HG03064 (cell line): ENCODE results near the gene MDFI.

Experiments used
- ATAC-seq: cut with Tn5 transposase; IDR thresholded peaks from one replicate; pipeline ENCODE4 v1.9.1; 2021; ENCODE audit warnings: low read depth; ENCODE audit not compliant: unreplicated experiment

Gene MDFI

DNA sequence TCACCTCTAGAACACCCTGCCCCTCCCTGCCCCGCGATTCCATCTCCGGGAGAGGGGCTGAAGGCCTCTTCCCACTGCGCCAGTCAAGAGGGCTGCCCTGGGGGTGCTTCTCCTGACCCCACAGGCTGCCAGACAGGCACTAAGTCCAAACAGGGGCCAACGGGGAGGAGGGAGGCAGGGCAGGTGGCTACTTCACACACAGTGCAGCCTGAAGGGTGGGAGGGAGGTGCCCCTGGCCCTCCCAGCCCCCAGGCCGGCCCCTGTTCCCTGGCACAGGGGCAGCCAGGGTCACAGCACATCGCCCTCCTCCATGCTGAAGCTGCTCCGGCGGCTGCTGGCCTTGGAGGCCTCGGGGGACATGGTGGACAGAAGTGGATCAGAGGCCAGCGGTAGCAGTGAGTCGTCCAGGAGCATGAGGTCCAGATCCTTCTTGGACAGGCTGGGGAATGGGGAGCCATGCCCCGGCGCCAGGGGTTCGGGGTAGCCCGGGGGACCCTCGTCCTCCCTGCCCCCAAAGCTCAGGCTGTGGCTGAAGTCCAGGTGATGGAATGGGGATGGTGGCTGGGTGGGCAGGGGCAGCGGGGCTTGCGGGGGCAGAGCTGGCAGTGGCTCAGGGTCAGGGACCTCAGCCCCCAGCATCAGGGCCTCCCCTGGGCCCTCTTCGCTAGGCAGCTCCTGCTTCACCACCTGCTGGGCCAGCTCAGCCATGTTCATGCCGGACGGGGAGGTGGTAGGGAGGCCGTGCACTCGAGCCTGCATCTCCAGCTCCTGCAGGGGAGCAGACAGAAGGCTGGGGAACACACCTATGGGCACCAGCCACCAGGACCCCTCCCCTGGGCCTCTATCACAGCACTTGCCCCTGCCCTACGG is 46.3 kb downstream of the MDFI start:
- ATAC-seq: no peak

DNA sequence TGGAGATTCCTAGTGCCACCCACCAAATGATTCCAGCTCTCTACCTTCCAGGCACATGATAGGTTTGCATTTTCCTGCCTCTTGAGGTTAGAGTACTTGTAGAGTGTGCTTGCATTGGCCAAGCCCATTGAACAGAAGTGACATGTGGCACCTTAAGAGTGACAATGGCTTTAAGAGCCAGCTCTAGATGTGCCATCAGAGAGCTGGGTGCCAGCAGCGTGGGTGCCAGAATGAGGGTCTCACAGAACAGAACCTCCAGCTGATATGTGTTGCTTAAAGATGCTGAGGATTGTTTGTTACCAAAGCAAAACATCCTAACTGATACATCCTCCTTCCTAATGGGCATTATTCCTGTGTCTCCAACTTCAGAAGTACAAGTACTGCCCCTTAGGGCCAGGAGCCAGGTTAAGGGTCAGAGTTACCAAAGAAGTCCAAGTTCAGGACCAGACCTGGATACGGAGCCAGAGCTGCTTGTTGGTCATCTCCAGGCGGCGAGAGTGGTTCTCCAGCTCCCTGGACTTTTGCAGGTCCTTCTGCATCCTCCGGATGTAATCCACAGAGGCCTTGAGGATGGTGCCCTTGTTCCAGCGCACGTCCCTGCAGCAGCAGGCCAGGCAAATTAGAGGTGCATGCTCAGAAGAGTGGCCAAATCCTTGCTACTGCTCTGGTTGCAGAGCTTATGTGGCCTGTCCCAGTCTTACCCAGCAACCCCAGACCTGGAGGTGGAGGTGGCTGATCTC is 47.5 kb downstream of the MDFI start:
- ATAC-seq: no peak

DNA sequence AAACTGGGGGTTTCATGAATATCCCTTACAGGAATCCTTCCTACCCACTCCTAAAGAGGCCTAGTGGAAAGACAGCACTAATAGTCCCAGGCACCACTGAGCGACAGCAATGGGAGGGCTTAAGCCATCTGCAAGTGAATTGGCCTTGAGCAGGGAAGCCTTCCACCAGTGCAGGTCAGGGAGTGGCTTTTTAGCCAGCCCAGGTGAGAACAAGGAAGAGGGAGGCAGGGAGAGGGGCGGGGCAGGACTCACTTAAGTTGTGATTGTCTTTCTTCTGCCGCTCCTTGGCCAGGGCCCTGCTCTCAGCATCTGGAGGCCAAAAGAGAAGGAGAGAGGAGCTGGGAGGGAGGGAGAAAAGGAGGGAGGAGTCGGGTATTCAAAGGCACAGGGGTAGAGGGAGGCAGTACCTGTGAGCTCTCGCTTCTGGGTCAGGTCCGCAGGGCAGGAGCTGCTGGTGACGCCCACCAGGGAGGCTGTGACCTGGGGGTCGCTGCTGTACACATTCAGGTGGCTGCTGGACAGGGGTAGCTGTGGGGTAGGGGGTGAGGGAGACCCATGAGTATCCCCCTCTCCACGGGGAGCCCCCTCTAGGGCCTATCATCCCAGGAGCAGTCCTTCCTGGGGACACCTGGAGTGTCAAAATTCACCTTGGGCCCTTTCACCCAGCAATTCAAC is 49.4 kb downstream of the MDFI start:
- ATAC-seq: no peak

DNA sequence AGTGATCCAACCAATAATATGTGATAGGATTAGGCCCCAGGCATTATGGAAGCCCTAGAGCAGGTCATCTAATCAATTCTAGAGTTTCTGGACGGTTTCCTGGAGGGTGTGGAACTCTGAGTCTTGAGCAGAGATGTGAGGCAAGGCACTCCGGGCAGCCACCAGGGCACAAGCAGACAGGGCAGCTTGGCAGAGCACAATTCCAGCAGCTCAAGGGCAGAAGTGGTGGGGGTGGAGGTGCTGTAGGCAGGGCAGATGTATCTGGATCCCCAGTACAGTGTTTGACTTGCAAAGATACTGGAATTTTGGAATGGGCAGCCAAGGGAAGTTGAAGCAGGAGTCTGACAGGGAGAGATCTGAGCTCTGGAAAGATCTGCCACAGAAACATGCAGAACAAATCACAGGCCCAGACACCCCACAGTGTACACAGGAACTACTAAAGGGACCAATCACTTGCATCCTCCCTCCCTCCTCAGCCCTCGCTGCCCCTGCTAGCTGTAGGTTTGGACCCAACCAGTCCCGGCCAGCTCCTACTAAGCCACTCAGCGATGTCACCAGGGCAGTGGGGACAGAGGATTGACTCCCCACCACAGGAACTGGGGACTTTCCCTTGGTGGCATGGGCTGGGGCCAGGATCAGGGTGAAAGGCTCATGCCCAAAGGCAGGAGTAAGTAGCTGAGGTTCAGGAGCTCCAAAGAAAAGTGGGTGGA is 50.1 kb downstream of the MDFI start:
- ATAC-seq: no peak

DNA sequence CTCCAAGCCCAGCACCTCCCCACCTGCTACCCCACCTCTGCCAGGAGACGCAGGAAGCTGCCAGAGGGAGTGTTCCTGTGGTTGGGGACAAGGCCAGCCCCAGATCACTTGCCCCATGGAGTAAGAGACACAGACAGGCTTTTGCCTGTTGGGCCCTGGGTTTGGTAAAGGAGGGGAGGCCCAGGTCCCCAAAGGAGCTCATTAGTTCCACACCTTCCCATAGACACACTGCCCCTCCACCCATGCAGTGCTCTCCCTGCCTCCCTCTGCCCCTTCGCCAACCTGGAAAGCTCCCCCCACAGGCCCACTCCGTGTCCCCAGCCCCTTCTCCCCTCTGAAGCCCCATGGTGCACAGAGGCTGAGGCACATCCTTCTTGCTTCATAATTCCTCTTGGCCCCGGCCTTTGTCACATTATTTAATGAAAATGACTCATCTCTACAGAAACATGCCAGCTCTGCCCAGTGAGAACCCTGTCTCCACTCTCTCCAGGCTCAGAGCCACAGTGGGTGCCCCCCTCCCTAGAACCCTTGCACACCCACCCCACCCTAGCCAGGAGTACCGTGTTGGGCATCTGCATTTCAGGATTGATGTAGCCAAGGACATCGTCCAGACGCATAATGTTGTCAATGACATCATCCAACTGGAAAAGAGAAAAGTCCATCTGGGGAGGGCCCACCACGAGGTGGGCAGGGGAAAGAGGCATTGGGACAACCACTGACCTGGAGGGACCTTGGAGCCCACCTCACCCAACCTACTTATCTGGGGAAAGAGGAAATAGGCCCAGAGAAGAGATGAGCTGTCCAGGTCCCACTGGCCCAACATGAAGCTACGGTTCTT is 51.1 kb downstream of the MDFI start:
- ATAC-seq: no peak

DNA sequence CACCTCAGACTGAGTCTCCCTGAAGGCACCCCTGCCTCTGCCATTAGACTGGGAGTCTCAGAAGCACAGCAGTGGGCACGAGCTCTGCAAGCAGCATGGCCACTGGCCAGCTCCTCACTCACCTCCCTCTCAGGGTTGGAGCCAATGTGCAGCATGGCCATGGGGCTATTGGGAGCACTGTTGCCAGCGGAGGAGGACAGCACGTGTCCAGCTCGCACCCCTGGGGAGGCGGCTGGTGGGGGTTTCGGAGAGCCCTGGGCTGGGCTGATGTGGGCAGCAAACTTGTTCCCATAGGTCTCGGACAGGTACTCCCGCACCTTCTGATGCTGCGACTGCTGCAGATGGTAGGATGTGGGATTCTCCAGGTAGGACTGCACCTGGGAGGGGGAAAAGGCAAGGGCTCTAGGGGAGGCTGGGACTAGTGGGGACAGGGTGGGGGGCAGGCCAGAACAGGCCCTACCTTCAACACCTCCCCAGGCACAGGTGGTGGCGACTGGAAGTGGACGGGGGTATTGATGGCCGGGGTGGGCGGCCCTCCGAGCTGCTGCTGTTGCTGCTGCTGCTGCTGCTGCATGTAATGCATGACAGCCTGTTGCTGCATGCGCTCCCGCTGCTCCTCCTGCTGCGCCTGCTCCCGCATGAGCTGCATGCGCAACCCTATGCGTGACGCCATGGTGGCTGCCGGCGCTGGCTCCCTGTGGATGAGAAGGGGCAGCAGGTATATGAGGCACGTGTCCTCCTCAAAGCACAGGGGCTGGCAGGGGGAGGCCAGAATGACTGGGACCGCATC is 52.5 kb downstream of the MDFI start:
- ATAC-seq: no peak

DNA sequence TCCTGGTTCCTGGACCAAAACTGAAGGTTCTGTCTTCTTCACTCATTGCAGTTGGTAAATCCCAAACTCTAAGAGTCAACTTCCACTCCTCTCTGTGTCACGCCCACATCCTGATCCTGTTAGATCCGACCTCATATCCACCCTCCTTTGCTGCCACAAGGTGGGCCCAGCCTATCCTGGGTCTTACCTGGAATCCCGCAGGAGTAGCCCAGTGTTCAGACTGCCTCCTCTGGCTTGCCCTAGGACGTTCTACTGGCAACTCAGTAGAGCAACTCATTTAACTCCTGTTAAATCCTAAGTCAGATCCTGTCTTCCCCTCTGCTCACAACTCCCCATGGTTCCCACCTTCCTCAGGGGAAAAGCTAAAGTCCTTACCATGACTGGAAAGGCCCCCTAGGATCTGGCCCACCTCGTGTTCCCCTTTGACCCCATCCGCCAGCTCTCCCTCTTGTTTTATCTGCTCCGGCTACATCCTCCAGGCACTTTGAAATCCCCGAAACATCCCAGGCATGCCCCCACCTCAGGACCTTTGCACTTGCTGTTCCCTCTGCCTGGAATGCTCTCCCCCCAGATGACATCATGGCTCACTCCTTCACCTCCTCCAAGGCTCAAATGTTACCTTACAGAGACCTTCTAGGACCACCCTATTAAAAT is 53.3 kb downstream of the MDFI start:
- ATAC-seq: no peak

DNA sequence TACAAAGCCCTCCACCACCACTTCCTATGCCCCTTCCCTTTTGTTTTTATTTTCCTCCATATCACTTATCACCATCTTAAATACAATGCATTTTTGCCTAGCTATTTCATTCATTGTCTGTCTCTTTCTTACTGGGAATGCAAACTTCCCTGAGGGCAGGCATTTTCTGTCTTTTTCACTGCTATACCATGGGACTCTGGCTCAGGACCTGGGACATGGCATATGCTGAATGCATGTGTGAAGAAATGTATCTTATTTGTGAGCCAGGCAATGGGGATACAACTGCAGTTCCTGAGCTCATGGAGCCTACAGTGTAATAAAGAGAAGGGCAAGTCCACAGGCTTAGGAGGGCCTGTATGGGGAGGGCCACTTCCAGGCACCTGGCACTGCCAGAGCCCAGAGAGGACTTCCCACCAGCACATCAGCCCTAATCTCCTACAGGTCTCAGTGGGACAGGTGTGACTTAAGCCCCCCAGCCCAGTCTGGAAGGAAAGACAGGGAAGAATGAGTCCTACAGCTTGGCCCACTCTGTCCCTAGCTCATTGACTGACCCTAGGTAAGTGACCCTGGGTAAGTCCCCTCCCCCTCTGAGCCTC is 53.9 kb downstream of the MDFI start:
- ATAC-seq: no peak

DNA sequence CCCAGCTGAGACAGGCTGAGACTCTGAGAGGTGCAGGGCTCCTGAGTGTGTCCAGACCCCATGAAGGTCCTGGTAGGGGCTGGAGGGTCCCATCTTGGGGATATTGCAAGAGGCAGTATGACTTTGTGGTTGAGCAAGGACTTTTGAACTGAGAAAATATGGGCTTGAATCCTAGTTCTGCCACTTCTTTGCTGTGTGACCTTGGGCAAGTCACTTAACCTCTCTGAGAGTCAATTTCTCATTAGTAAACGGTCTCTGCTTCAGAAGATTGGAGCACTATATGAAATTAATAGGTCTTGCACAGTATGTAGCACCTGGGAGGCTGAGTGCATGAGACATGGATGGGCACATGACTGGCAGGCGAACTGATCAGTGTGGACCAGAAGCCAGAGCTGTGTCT is 54.5 kb downstream of the MDFI start:
- no peak for ATAC-seq

DNA sequence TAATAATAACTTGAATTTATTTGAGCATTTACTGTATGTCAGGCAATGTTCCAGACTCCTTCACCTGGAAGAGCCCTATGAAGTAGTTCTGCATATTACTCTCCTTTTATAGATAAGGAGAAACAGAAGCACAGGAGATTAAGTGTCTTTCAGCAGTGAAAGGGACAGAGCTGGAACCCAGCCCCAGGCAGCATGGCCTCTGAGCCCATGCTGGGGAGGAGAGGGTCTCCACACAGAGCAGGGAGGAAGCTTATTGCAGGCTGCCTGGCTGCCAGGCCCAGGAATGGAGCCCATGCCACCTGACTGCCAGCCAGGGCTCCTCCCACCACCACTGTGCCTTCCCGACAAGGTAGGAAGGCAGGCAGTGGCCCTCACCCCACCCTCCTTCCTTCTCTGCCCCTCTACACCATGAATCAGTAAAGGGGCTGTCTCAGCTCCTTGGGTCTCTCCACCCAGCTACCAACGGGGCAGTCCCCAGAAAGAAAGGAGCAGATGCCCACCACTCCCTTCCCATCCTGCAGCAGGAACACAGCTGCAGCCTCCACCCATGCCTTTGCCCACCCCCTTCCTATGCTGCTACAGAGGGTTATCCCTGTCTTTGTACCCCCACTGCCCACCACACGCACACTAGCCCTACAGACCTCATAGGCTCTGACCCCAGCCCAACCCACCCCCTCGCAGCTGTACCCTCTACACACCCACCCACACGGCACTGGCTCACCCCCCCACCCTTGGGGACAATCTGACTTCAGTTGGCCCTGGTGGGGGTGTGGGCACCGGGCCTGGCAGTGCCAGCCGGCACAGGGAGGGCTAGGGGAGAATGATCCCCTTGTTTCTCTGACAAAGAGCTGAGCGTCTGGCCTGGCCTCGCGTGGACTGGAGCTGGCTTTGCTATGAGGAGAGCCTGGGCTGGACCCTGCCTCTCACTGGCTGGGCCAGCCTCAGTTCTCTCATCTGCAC is 55.3 kb downstream of the MDFI start:
- ATAC-seq: no peak

DNA sequence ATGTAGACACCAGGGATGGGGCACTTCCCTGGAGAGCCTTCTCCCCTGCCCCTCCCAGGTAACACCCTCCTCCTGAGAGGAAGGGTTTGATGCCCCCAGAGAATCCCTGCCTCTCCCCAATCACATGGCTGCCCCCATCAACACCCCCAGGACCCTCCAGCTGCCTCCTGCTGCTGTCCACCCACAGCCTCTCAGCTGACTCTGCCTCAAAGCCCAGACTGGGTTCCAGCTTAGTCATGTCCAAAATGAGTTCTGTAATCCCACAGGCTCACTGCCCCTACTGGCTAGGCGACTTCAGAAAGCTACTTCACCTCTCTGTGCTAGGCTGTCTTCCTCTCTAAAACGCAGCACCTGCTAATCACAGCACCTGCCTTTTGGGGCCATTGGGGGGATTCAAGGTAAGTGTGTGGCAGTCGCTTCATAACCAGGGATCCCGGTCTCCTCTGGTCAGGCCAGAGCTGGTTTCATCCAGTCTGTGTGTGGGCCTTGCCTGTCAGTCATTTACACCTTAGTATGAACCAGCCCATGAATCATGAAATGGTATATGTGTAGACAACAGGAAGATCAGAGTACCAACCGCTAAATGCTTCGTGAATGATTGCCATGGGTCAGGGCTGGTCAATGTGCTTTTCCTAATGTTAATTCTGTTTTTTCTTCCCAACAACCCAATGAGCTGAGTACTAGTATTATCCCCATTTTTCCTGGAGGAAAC is 56.7 kb downstream of the MDFI start:
- ATAC-seq: no peak

DNA sequence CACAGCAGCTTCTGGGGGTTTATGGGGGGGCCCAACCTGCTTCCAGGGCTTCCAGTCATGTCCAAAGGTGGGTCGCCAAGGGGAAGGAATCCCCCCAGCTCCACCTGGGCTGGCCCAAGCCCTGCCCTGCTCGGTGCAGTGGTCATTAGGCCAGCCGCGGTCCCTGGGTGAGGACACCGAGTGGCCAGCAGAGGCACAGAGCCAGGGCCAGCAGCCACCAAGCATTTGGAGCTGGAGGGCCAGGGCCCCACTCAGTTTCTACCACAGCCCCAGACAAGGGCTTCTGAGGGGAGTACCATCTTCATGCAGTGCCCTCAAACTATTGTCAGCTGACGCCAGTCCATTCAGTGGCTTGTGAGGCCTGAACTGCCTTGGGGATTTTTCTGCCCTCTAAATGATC is 57.6 kb downstream of the MDFI start:
- no peak for ATAC-seq

DNA sequence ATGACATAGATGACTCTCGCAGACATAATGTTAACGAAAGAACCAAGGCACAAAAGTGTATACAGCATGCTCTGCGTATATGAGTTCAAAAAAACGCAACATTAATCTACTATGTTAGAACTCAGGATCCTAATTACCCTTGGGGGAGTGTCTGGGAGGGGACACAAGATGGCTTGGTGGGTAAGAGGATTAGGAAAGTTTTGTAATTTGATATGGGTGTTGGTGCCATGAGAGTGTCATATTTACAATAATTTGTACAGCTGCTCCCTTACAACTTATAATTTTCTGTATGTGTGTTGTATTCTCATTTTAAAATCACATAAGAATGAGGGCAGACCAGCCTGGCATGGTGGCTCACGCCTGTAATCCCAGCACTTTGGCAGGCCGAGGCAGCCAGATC is 58.5 kb downstream of the MDFI start:
- ATAC-seq: no peak

DNA sequence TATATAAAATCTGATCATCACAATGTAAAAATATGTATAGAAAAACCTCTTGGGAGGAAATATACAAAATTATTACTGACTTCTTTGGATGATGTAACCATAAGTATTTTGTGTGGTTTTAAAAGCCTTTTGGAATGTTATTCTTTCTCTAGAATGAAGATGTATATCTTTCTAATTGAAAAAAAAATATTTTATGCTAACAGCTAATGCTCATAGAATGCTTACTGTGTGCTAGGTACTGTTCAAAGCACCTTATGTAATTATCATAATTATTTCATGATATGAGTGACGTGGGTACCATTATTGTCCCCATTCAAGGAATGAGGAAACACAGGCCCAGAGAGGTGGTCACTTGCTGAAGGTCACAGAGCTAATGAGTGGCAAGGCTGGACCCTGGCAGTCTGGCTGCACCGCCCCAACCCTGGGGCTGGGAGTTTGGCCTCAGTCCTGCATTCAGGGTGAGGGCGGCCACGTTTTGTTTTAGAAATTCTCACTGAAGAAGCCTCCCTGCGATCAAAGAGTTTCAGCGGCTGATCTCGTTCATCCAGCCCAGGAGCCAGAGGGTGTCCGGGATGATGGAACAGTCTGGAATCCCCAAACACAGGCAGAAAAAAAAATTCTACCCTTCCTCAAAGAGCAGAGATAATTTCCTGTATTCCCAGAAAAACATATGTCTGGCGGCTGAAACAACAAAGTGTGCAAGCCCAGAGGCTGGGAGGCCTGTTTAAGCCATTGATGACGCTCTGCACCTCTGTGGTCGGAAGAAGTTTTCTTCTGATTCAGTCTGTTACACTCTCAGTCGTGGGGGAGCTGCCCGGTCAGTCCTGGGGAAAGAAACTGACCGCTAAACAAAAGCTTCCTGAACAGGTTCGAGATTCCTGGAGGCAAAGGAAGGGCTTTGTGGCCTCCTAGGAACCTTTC is 59.9 kb downstream of the MDFI start:
- no peak for ATAC-seq

DNA sequence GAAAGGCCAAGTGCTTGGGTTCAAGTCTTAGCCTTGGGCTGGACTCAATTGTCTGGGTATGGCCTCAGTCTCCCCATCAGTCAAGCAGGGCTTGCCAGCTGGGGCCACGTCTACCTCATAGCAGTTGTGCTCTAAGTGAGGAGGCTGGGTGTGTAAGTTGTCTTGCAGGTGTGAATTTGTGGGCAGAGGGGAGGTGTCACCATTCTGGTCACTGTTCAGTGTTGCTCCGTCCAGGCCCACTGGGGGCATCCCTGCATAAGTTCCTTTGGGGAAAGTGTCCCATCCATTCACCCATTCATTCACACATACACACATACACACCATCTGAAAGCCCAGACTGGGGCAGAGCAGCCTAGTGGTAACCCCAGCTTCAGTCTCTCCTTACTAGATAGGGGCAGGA is 60.8 kb downstream of the MDFI start:
- no peak for ATAC-seq
